HG03280 (cell line): ENCODE measurements around the gene KRTAP4-16.
"Not testable (repeated sequence)": the region's sequence is repeated elsewhere in the genome, so short reads cannot be mapped to it uniquely, and the experiment has no call there.

ENCODE experiments used
- ATAC-seq: cut with Tn5 transposase; IDR thresholded peaks from one replicate; pipeline ENCODE4 v1.9.1; 2021; ENCODE audit warnings: mild to moderate bottlenecking, moderate library complexity; ENCODE audit not compliant: unreplicated experiment

Gene KRTAP4-16

DNA sequence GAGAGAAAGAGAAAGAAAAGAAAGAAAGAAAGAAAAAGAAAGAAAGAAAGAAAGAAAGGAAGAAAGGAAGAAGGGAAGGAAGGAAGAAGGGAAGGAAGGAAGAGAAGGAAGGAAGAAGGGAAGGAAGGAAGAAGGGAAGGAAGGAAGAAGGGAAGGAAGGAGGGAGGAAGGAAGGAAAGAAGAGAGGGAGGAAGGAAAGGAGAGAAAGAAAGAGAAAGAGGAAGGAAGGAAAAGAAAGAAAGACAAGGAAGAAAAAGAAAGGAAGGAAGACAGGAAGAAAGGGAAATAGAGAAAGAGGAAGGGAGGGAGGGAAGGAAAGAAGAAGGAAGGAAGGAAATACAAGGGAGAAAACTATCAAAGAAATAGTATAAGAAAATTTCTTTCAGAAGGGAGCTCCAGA lies 25.2 kb downstream of the KRTAP4-16 start:
- no peak for ATAC-seq

DNA sequence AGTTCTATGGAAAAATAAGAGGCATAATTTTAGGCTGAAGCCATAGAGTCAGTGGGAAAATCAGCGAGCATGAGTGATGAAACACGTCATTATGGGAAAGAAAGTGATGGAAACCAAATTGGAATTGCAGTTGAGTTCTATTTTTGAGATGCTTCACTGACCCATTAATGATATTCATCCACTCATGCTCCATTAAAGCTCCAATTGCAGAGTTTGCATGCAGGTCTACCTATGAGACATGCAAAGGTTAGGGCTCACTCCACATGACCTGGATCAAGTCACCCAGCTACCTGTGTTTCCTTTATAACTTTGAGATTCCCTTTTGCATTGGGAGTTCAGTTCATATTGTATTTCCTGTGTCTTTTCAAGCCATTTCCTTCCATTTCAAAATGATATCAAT lies 28.3 kb downstream of the KRTAP4-16 start:
- no peak for ATAC-seq

DNA sequence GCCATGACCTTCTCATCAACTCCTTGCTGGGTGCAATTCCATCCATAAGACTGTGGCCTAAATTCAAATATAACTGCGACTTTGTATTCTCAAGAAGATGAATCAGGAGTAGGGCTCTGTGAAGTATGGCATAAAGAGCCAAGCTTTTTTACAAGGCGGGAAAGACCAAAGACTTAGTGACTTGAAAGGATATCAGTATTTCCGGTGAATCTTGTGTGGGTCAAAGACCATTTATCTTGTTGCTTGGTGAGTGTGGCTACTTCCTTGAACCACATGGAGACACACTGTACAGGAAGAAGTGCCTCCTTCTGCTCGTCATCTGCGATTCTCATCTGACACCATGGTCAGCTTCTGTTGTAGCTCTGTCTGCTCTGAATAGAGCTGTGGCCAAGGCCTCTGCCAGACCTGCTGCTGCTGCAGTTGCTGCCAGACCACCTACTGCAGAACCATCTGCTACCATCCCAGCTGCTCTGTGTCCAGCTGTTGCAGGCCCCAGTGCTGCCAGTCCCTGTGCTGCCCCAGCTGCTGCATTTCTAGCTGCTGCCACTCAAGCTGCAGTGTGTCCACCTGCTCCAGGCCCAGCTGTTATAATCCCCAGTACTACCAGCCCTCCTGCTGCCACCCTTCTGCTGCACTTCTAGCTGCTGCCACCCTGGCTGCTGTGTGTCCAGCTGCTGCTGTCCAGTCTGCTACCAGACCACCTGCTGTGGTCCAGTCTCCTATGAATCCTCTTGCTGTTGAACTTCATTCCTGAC lies 30.2 kb downstream of the KRTAP4-16 start:
- no peak for ATAC-seq

DNA sequence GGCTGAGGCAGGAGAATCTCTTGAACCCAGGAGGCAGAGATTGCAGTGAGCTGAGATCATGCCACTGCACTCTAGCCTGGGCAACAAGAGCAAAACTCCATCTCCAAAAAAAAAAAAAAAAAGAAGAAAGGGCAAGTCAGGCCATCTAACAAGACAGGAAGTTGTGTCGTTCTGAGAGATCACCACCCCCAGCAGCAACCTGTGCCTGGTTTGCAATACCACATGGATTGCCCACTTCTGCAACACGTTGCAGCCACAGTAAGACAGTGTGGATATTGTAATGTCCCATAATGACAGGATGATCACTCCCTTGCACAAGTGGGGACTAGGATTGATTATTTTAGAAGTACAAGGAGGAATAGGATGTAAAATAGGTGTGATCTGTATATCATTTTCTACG lies 33.0 kb downstream of the KRTAP4-16 start:
- no peak for ATAC-seq

DNA sequence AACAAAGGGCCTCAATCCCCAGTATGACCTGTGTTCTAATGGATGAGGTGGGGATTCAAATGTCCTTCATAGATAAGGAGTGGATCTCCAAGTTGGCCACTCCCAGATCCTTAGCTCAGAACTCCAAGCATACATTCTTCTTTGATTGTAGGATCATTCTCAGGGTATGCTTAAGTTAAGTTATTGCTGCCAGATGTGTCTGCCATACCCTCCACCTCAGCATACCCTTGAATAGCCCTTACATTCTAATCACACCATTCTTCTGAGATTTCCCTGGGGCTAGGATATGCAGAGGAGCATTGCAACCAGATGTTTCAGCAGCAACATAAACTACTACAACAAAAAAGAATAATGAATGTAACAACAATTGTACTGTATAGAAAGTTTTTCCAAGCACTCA lies 34.7 kb downstream of the KRTAP4-16 start:
- no peak for ATAC-seq

DNA sequence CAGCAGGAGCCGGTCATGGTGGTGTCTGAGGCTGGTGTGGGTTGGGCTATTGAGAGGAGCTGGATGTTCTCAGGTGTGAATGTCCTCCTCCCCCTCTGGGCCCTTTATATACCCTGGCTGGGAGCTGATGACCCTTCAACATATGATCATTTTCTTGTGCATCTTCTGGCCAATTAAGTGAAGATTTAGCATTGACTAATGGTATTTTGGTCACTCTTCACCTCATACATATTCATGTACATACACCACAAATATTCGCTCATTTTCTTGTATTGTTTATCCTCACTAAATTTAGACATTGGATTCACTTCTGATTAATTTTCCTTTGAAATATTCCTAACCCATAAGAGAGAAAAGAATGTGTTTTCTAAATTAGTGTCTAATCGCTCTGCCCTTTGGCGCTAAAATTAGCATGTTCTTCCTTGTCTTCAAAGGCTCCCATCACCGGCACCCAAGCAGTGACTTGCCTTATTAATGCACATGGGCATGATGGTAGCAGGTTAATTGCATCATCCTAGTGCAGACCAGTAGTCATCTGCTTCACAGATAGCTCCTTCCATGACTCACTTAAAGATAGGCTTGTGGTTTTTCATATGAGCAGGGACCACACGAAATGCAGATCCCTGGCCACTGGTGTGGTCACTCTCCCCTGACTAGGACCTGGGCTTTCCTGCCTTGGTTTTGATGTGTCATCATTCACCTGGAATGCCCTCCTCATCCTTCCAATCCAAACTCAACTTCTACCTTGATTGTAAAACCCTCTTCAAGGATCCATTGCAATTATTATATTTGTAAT lies 36.0 kb downstream of the KRTAP4-16 start, which contains the start of gene KRTAP2-4:
KRTAP2-4 (minus strand) TSS at position 51 of the 796 bp plus-strand sequence; CDS start at position 17, 34 bp downstream.
- no peak for ATAC-seq

DNA sequence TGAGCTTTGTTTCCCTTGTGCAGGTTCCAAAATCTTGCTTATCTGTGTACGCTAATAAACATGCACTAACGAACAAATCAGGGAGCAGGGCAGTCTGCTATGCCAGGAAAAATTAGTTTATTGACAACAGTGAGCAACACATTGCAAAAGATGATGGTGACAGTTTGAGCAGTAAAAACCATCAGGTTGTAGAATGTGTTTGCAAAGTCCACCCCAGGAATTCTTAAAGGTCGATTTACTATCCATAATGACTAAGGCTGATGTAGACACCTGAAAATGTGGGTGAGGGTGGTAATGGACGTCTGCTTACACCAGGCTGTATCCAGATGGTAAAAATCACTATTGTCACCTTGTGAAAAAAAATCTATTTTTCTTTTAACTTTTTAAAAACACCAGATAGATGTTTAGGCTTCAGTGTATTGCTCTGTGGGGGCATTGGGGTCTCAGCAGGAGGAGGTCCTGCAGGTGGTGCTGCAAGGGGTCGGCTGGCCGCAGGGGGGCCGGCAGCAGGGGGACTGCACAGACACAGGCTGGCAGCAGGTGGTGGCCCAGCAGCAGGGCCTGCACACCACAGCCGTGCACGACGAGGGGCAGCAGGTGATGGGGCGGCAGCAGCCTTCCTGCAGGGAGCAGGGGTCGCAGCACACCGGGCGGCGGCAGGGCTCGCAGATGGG lies 36.9 kb downstream of the KRTAP4-16 start:
- ATAC-seq = not testable (repeated sequence)

DNA sequence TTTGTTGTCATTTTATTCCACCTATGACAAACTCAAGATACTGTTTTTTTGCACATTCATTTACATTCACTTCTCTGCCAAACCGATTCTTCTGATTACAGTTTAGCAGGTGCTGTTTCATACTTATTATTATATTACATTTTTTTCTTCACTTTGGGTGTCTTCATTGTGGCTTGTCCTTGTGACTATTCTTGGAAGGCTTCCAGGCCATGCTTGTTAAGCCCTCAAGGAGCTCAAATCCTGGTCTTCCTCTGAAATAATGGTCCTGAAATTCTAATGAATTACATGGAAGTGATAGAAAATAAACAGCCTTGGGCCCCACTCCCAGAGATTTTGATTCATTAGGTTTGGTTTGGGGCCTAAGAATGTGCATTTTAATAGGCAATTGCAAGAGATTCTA lies 37.7 kb downstream of the KRTAP4-16 start:
- no peak for ATAC-seq

DNA sequence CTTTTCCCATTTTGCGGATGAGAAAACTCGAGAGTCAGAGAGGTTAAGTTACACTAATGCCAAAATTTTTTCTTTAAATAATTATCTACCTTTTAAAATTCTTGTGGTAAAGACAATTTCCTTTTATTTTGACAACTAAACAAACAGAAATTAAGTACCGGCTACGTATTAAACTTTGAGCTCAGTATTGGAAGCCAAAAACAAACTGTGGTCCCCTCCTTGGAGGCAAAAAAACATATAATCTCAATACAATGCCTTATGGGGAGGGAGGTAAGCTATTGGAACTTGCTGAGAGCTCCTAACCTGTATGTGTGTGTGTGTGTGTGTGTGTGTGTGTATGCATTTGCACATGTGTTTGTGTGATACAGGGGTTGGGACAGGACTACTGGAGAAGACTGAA lies 38.6 kb downstream of the KRTAP4-16 start:
- ATAC-seq = no peak

DNA sequence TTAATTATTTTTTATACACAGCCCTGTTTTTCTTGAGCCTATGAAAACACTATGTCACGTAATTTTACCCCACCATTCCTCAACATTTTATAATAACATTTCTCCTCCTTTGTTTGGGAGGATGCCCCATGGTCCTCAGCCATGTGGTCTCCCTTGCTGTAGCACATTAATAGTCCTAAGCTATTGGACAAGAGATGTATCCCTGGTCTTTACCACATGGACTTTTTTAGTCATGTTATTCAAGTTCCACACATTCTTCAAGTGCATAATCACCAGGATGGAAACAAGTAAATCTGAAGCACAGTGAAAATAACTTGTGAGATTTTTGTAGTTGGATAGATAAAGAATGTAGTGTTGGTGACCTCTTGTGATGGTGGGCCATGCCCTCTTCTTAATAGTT lies 40.0 kb downstream of the KRTAP4-16 start:
- ATAC-seq = no peak

DNA sequence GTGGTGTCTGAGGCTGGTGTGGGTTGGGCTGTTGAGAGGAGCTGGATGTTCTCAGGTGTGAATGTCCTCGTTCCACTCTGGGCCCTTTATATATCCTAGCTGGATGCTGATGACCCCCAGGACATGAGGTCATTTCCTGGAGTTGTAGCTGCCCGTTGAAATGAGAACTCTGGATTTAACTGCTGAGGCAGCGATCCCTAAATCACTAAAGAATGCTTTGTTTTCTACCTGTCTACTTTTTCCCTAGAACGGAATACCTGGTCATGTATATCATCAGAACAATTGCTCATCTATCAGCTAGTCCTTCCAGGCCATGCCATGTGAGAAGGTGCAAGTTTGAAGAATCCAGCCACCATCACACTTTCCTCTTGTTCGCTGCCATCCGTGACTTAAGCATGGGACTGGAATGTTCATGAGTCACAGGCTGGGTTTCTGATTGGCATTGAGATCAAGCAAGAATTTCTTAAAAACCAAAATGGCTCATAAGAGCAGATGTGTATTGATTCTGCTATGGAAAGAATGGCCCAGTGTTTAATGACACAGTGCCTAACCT lies 41.9 kb downstream of the KRTAP4-16 start, which contains the start of gene KRTAP2-3:
KRTAP2-3 (minus strand) TSS at position 63 of the 553 bp plus-strand sequence. CDS start 64 bp downstream, outside the sequence.
- ATAC-seq = no peak

DNA sequence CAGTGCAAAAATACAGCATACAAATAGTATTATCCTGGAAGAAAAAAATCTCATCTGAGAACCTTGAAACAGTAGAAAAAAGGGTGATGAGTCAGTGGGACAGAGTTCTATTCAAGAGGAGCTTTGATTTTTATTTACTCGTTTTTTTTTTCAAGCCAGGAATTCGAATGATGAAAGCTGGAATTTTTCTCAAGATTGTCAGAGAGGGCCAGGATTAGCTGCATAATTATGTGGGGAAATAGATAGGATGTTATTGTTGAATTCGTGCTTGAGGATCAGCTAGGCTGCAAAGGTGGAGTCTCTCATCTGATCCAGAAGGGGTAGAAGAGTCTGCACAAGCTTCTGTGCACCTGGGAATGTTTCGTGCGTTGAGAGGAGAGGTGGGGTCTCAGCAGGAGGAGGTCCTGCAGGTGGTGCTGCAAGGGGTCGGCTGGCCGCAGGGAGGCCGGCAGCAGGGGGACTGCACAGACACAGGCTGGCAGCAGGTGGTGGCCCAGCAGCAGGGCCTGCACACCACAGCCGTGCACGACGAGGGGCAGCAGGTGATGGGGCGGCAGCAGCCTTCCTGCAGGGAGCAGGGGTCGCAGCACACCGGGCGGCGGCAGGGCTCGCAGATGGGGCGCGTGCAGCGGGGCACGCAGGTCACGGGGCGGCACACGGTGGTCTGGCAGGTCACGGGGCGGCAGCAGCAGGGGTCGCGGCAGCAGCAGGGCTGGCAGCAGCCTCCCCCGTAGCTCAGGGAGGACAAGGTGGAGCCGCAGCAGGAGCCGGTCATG lies 42.5 kb downstream of the KRTAP4-16 start:
- not testable (repeated sequence) for ATAC-seq

DNA sequence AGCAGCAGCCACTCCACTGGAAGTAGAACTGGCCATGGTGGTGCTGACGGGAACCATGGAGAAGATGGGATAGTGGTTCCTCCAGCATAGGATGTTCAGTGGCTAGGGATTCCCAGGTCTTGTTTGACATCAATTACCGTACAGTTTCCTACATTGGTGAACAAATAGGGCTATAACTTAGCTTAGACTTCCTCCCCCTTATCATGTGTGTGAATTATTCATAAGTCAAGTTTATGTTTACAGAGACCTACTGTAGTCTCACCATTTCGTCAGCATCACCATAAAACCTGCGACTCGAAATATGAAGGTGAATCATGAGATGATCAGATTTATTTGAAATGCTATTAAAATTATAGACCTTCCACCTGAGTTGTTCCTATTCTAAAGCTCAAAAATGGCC lies 43.3 kb downstream of the KRTAP4-16 start:
- no peak for ATAC-seq

DNA sequence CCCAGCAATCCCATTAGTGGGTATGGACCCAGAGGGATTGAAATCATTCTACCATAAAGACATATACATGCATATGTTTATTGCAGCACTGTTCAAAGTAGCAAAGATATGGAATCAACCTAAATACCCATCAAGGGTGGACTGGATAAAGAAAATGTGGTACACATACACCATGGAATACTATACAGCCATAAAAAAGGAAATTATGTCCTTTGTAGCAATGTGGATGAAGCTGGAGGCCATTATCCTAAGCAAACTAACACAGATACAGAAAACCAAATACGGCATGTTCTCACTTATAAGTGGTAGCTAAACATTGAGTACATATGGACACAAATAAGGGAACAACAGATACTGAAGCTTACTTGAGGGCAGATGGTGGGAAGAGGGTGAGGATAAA lies 44.5 kb downstream of the KRTAP4-16 start:
- ATAC-seq = no peak

DNA sequence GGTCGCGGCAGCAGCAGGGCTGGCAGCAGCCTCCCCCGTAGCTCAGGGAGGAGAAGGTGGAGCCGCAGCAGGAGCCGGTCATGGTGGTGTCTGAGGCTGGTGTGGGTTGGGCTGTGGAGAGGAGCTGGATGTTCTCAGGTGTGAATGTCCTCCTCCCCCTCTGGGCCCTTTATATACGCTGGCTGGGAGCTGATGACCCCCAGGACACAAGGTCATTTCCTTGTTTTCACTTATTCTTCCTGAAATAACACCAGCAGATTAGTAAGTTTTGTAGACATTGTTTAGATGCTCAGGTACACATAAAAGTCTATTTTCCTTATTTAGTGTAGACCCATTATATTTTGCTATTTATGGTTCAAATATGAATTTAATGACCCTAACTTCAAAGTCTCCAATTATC lies 46.9 kb downstream of the KRTAP4-16 start, which contains the start of gene KRTAP2-2:
KRTAP2-2 (minus strand) TSS at position 101 of the 400 bp plus-strand sequence; CDS start at position 82, 19 bp downstream.
- not testable (repeated sequence) for ATAC-seq

DNA sequence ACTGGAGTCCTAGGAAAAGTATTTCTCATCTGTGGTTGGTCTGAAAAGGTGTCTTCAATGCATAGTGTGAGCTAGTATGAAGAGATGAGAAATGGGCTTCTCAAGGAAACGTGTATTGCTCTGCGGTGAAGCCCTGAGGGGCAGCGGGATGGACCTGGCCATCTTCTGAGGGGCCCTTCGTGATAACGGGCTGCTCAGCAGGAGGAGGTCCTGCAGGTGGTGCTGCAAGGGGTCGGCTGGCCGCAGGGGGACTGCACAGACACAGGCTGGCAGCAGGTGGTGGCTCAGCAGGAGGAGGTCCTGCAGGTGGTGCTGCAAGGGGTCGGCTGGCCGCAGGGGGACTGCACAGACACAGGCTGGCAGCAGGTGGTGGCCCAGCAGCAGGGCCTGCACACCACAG lies 47.5 kb downstream of the KRTAP4-16 start:
- not testable (repeated sequence) for ATAC-seq

DNA sequence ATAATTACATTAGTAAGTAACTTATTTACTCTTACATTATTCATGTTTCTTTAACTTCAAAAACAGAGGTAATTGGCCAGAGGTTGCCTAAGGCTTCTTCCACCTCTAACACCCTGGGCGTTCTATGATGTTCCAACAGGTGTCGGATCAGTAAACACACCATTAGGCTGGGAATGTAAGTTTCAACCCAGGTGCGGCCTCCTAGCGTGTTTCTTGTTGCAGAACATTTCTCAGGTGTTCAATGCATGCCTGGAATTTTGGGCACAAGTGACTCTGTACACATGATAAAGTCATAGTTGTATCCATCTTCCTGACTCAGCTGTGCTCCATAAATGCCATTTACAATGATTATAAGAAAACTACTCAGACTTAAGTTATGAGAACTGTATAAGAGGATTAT lies 48.0 kb downstream of the KRTAP4-16 start:
- no peak for ATAC-seq

DNA sequence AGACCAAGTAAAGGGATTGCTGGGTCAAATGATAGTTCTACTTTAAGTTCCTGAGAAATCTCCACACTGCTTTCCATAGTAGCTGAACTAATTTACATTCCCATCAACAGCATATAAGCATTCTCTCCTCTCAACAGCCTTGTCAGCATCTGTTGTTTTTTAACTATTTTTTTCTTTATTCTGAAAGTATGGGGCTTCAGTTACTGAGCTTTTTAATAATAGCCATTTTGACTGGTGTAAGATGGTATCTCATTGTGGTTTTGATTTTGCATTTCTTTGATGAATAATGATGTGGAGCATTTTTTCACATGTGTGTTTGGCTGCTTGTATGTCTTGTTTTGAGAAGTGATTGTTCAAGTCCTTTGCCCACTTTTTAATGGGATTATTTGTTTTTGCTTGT lies 49.4 kb downstream of the KRTAP4-16 start:
- ATAC-seq = no peak
